ENCODE measurements around the gene SLC22A2.

GRCh38 chr6:160227769-160228161, 30.9 kb downstream of the SLC22A2 start:
- TF ChIP-seq EZH2 (IDR thresholded peaks at IDR 0.05) (no peak), CTCF (IDR thresholded peaks at IDR 0.05) (no peak)
